Activated naive CD4-positive, alpha-beta T cell treated with anti-CD3 and anti-CD28 coated beads, Interleukin-2, amount 50 U/mL, for 72 hours (primary cell): ENCODE data around the gene SLC52A1. TPM values are rescaled to one million over a fixed set of nuclear protein-coding genes. Genes with fewer than 3 reads are reported as not detected.
A peak's percentile ranks its signal among the peaks of the same experiment; 100 is the strongest.

ENCODE experiments used
- ATAC-seq, 2 donors: fragments of 150-1000 bp; cut with Tn5 transposase; 2 replicates each; pipeline ENCODE4 v1.10.0; 2021; ENCODE audit warnings: mild to moderate bottlenecking in 2 of 2, moderate library complexity in 2 of 2
- DNase-seq, 2 donors: peaks; one replicate each; pipeline ENCODE4 v3.0.0; 2021 to 2022; ENCODE audit warnings: low spot score in 2 of 2
- H3K27ac Mint-ChIP-seq, 2 donors: one replicate each; pipeline ENCODE4 v1.8.0; 2022; ENCODE audit warnings: mild to moderate bottlenecking in 2 of 2, mixed read lengths in 2 of 2
- H3K36me3 Mint-ChIP-seq, 2 donors: one replicate each; pipeline ENCODE4 v1.8.0; 2022; ENCODE audit warnings: mixed read lengths in 2 of 2
- H3K9me3 Mint-ChIP-seq, 2 donors: one replicate each; pipeline ENCODE4 v1.8.0; 2022; ENCODE audit warnings: mixed read lengths in 2 of 2
- total RNA-seq, 2 donors: library from RNA; stranded (reverse); gene quantifications; one replicate each; pipeline ENCODE4 v1.2.3, GENCODE V29; 2022

The SLC52A1 gene
- total RNA-seq, 2 donors from 2014 or later = 0.20 to 0.23 TPM

DNA sequence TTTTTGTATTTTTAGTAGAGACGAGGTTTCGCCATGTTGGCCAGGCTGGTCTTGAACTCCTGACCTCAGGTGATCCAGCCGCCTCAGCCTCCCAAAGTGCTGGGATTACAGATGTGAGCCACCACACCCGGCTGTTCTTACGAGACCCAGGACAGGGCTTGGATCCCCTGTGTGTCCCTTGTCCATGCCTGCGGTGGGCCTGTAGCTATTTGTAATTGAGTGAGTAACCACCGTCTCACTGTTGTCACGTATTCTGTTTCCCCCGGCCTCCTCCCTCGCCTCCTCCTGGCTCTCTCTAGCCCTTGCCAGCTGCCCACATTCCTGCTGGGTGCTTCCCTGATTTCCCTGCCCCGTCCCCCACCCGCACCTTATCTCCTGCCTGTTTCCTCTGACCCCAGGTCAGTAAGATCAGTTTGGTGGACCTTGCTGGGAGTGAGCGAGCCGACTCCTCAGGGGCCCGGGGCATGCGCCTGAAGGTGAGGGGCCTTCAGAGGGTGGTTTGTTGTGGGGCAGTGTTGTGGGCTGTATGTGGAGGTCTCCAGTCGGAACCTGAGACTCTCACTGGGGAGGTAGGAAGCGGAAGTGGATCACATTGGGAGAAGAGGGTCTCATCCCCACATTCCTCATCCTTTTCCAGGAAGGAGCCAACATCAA is 31.9 kb downstream of the SLC52A1 start:
- H3K36me3 Mint-ChIP-seq = peaks cover 5 to 20% of the 10 kb centered on the region in 2 donors
- H3K9me3 Mint-ChIP-seq = no peaks in the 10 kb centered on the region
- no peak for DNase-seq

GRCh38 chr17:5002121-5002788 is 33.0 kb downstream of the SLC52A1 start:
- peaks cover 5 to 20% of the 10 kb centered on the region in 2 donors for H3K36me3 Mint-ChIP-seq
- ATAC-seq (no peak), DNase-seq (no peak)
- H3K27ac Mint-ChIP-seq = peak overlapping the region in 1 of 2 donors; percentile 7
- H3K9me3 Mint-ChIP-seq = no peaks in the 10 kb centered on the region

More for the DNA sequence above, 31.9 kb downstream of the SLC52A1 start:
- no peak overlapping the region for H3K27ac Mint-ChIP-seq
- no peak for ATAC-seq

DNA sequence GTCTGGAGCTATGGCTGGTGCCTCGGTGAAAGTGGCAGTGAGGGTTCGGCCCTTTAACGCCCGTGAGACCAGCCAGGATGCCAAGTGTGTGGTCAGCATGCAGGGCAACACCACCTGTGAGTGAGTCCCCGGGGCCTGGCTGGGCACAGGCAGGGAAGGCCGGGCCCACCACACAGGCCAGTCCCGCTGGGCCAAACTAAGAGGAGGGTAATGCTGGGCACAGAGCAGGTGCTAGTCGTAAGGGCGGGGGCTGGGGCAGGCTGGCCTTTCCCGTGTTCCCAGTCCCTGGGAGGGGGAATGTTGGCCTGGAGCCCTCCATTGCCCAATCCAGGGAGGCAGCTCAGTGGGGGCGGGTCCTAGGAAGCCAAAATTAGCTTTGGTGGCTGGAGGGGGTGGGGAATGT is 35.0 kb downstream of the SLC52A1 start:
- DNase-seq (no peak), ATAC-seq (no peak)
- peaks cover 0 to 12% of the 10 kb centered on the region in 2 donors for H3K36me3 Mint-ChIP-seq
- H3K27ac Mint-ChIP-seq = peak overlapping the region in 1 of 2 donors; percentile 83
- H3K9me3 Mint-ChIP-seq = no peaks in the 10 kb centered on the region

- ATAC-seq (no peak), DNase-seq (no peak)
- H3K9me3 Mint-ChIP-seq = no peaks in the 10 kb centered on the region
- peaks cover 0 to 6% of the 10 kb centered on the region in 2 donors for H3K36me3 Mint-ChIP-seq
- peak overlapping the region; percentile 10 to 83 for H3K27ac Mint-ChIP-seq
These were observed 35.7 kb downstream of the SLC52A1 start for GRCh38 chr17:4999430-5000093.

DNA sequence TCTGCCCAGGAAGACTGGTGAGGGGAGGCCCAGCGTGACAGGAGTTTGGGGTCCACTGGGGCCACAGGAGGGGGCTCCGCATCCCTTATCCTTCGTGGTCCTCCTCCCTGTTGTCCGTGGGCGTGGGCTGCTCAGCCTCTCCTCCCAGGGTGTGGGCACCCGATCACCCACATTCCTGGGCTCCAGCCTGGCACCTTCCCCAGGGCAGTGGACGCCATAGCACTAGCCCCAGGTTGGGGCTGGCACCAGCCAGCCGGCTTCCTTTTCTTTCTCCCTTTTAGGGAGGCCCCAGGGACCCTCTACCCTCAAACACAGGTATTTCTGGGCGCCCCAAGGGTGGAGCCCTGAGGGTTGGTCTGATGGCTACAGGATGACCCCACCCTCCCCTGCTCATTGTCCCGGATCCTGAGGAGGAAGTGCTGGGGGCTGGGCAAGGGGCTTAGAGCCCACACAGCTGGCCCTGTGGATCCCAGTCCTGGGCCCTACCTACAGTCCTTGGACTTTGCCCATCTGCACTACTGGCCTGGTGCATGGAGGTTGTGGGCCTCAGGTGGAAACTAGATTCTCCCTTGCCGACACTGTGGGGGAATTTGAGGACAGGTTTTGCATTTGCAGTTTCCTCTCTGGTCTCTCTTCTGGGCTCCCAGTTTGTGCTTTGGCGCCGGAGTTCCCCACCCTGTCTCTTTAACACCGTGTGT is 36.3 kb downstream of the SLC52A1 start:
- Mint-ChIP-seq H3K9me3 (no peaks in the 10 kb centered on the region), H3K36me3 (no peaks in the 10 kb centered on the region), H3K27ac (peak overlapping the region; percentile 60 to 83)
- no peak for ATAC-seq
- DNase-seq = no peak

DNA sequence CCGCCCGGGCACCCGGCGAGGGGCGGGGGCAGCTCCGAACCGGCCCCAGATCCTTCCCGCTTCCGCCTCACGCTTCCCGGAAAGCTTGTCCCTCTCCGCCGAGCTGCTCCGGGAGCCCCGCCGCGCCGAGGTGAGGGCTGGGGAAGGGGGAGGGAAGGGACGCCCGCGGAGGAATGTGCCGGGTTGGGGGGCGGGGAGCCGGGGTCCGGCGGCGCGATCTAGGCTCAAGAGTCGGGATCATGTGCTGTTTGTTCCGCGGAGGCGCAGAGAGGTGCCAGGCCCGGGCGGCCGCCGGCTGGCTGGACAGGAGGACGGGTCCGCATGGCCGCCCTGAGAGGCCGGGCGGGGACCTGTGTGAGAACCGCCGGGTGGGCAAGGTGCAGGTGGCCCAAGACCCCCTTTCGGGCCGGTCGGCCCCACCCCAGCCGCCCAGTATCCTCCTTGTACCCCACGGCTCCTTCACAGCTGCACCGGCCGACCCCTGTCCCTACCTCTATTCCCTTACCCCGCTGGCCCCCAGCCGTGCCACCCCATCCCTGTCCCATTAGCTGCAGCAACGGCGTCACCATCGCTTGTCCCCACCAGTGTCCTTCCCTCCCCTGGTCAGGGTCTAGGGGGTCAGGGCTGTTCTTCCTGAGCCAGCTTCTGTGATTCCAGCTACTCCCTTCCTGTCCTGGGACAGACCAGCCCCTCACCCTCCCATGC is 37.0 kb downstream of the SLC52A1 start:
- no peak for DNase-seq
- H3K27ac Mint-ChIP-seq = peak overlapping the region; percentile 29 to 83
- no peaks in the 10 kb centered on the region for H3K9me3 Mint-ChIP-seq
- H3K36me3 Mint-ChIP-seq = no peaks in the 10 kb centered on the region
- ATAC-seq = peak in 1 of 2 donors; percentile 18

GRCh38 chr17:4997302-4998026 is 37.8 kb downstream of the SLC52A1 start, which contains the start of the genes INCA1 and KIF1C:
TSS of gene INCA1 (minus strand) at chr17:4997522. CDS start at chr17:4994437, 3,085 bp downstream.
TSS of gene KIF1C (plus strand) at chr17:4997950. CDS start at chr17:5000247, 2,297 bp downstream.
- H3K27ac Mint-ChIP-seq = peak within 1 kb of the TSS; percentile 60 to 83
- H3K9me3 Mint-ChIP-seq = no peaks in the 10 kb centered on the region
- ATAC-seq (peak; percentile 94 to 97), DNase-seq (peak; percentile 92 to 94)
- no peaks in the 10 kb centered on the region for H3K36me3 Mint-ChIP-seq

- Mint-ChIP-seq H3K27ac (no peak overlapping the region), H3K36me3 (peaks cover 0 to 5% of the 10 kb centered on the region in 2 donors), H3K9me3 (no peaks in the 10 kb centered on the region)
- no peak for DNase-seq
- no peak for ATAC-seq
These were observed 41.1 kb downstream of the SLC52A1 start for GRCh38 chr17:4994081-4994595.

DNA sequence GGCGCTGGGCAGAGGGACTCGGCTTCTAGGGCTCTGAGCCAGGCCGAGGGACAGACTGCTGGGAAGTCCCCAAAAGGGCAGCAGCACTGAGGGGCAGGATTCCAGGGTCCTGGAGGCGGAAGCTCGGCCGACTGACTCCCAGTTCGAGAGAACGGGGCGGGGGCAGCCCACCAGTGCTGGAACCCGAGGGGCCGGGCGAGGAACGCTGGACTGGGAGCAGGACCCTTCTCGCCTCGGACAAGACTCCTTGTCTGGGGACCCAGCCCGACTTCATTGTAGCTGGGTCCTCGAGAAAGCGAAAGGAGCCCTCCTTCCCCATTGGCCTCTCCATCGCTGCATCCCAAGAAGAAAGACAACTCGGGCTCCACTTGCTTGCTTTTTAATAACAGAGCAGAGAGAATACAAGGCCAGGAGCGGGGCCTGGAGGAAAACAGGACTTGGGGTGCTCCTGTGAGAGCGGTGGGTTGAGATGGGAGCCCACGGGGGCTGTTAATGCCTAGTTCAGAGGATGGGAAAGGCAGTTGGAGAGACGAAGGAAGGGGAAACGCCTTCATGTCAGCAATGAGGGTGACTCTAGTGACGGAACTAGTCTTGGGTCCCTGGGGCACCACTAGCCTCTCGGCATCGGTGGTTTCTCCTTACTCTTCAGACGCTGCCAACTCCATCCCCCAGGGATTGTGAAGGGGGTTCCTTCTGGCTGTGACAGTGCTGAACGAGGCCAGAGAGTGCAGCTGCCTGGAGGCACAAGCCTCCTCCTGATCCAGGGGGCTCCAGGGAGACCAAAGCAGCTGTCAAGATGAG is 47.3 kb downstream of the SLC52A1 start:
- ATAC-seq (peak in 1 of 2 donors; percentile 19), DNase-seq (no peak)
- Mint-ChIP-seq H3K36me3 (peaks cover 5 to 12% of the 10 kb centered on the region in 2 donors), H3K27ac (peak overlapping the region; percentile 91 to 97), H3K9me3 (no peaks in the 10 kb centered on the region)

GRCh38 chr17:4986951-4987766 is 48.1 kb downstream of the SLC52A1 start, which contains the start of gene CAMTA2:
TSS of gene CAMTA2 (minus strand) at chr17:4987675. CDS start at chr17:4986222, 1,453 bp downstream.
- peaks cover 5 to 12% of the 10 kb centered on the region in 2 donors for H3K36me3 Mint-ChIP-seq
- H3K9me3 Mint-ChIP-seq = no peaks in the 10 kb centered on the region
- peak within 1 kb of the TSS; percentile 91 to 97 for H3K27ac Mint-ChIP-seq
- DNase-seq = peak; percentile 85 to 88
- peak; percentile 92 to 95 for ATAC-seq

- Mint-ChIP-seq H3K9me3 (no peaks in the 10 kb centered on the region), H3K36me3 (peaks cover 5 to 12% of the 10 kb centered on the region in 2 donors), H3K27ac (peak overlapping the region; percentile 89 to 91)
- no peak for ATAC-seq
- DNase-seq = no peak
These were observed 48.8 kb downstream of the SLC52A1 start for GRCh38 chr17:4986403-4986802.
